Heart right ventricle (tissue), 16 donors: ENCODE results near the gene NOVA2. TPM values are rescaled to one million over a fixed set of nuclear protein-coding genes. Genes with fewer than 3 reads are reported as not detected.

Source experiments
- ATAC-seq, 8 donors: fragments of 200-7000 bp; cut with Tn5 transposase; one replicate each; pipeline ENCODE4 v1.9.1; 2020; ENCODE audit warnings: mild to moderate bottlenecking in 8 of 8, moderate library complexity in 8 of 8, moderate number of reproducible peaks in 1 of 8
- DNase-seq, 2 donors: peaks; one replicate each; pipeline ENCODE4 v3.0.0-alpha.2; 2020
- H3K27ac ChIP-seq, 10 donors: fragments of 200-600 bp; sonication (generic) in 2 of 10; one replicate each; pipeline versions ENCODE4 v1.5.0 to v1.8.0; 2020 to 2022; ENCODE audit warnings: mild to moderate bottlenecking in 3 of 10
- H3K27me3 ChIP-seq, 7 donors: fragments of 200-600 bp; one replicate each; pipeline ENCODE4 v1.8.0; 2021 to 2022; ENCODE audit warnings: mild to moderate bottlenecking in 2 of 7
- H3K36me3 ChIP-seq, 9 donors: fragments of 200-600 bp; sonication (generic) in 1 of 9; one replicate each; pipeline versions ENCODE4 v1.5.0 to v1.8.0; 2020 to 2022; ENCODE audit warnings: mild to moderate bottlenecking in 2 of 9
- H3K4me1 ChIP-seq, 9 donors: fragments of 200-600 bp; sonication (generic) in 1 of 9; one replicate each; pipeline versions ENCODE4 v1.5.0 to v1.8.0; 2020 to 2022; ENCODE audit warnings: mild to moderate bottlenecking in 4 of 9
- H3K4me3 ChIP-seq, 10 donors: fragments of 200-600 bp; sonication (generic) in 2 of 10; one replicate each; pipeline versions ENCODE4 v1.5.0 to v1.8.0; 2020 to 2022; ENCODE audit warnings: mild to moderate bottlenecking in 7 of 10, moderate library complexity in 2 of 10
- H3K9me3 ChIP-seq, 11 donors: fragments of 200-600 bp in 10 of 11; sonication (generic) in 2 of 11; one replicate each; pipeline versions ENCODE4 v1.5.0 to v1.8.0; 2013 to 2022; ENCODE audit warnings: mild to moderate bottlenecking in 2 of 11, control low read depth in 1 of 11, moderate library complexity in 1 of 11
- CTCF ChIP-seq, 9 donors: fragments of 200-600 bp; sonication (generic) in 2 of 9; IDR thresholded peaks; one replicate each; pipeline versions ENCODE4 v1.5.0 to v1.8.0; 2021 to 2022; ENCODE audit warnings: antibody characterized with exemption in 9 of 9, mild to moderate bottlenecking in 5 of 9, moderate library complexity in 1 of 9
- WGBS, 2 donors: extraction: QIAGEN DNeasy Blood & Tissue Kit; methylation state at CpG; one replicate each; pipeline ENCODE4 v1.1.7; 2013; ENCODE audit warnings: inconsistent platforms in 1 of 2; 5-methylcytosine and 5-hydroxymethylcytosine counted together
- intact Hi-C, 10 donors: fragments of 100-400 bp; cut with DNase I; formaldehyde crosslinking; loops; one replicate each; pipeline versions ENCODE4 v1.11.1 to v1.14.2; 2022
- polyA plus RNA-seq, 2 donors: library from polyadenylated mRNA; stranded (reverse); fragments of 200-250 nt; gene quantifications; one replicate each; pipeline ENCODE4 v1.2.3, GENCODE V29; 2013
- total RNA-seq, 10 donors: library from RNA; stranded (reverse); fragmentation: NEBNext Ultra II Directional in 3 of 10; extraction: Animal tissue kit (Norgen Biotek cat#: 25700) in 3 of 10; gene quantifications; one replicate each; pipeline versions ENCODE4 v1.2.1 to v1.2.4, GENCODE V29; 2021 to 2023
- donor health status: Arrhythmogenic right ventricular cardiomyopathy.
- donor health status: ischemic (EF 13 %, LVEDD 7.1; RV severe dilation, severe dysfunction).
- donor health status: healthy with polysubstance abuse.
- donor health status: DM: no; HTN: yes; CAD: no.
- donor health status: DM: no; HTN: no; CAD: no.
- donor health status: ischemic (EF 25% LVEDD 6.9; RV normal size, moderate dysfunction).
- donor health status: ischemic (EF 25% LVEDD 5.7; RV mildly dilated, moderate dysfunction).
- donor health status: healthy.
- donor health status: DM: yes; HTN: yes; CAD: no.
- donor health status: Ischemic cardiomyopathy.
- donor health status: ischemic (EF 35%, LVEDD 5.7; RV mildly dilated, moderate dysfunction).
- donor health status: nonischemic (EF 11% LVEDD 7.7; RV severe dilation, severe dysfunction).
- donor health status: DM: yes; HTN: yes; CAD: no.
- donor health status: PGD.
- donor health status: ischemic (EF 29% LVEDD 5.4; RV normal size, mild dysfunction).
- donor health status: nonischemic (EF 23%, LVEDD 6.1; RV moderate dilation, normal function).

NOVA2 gene
- total and polyA plus RNA-seq, 12 donors = 1.6 to 8.2 (median 5.9) TPM

- Histone ChIP-seq H3K36me3 (peaks cover 0 to 76% (median 5%) of the 10 kb centered on the region in 9 donors), H3K9me3 (no peaks in the 10 kb centered on the region), H3K27me3 (no peaks in the 10 kb centered on the region), H3K4me3 (no peak overlapping the region), H3K27ac (no peak overlapping the region), H3K4me1 (peaks cover 0 to 3% (median 1%) of the 10 kb centered on the region in 9 donors)
- no peak for TF ChIP-seq CTCF (IDR thresholded peaks at IDR 0.05)
- intact Hi-C loops = no loop called here
- ATAC-seq (no peak), DNase-seq (no peak)
- whole genome bisulfite sequencing, 2 donors = 83 to 84% methylated on average over 9 of the region's 9 CpGs
These were observed 78.1 kb downstream of the NOVA2 start for GRCh38 chr19:45895519-45895972.

GRCh38 chr19:45890877-45891276, 82.8 kb downstream of the NOVA2 start:
- Histone ChIP-seq H3K4me1 (peaks cover 0 to 10% (median 5%) of the 10 kb centered on the region in 9 donors), H3K36me3 (peaks cover 0 to 56% (median 0%) of the 10 kb centered on the region in 9 donors), H3K27me3 (no peaks in the 10 kb centered on the region), H3K9me3 (no peaks in the 10 kb centered on the region), H3K27ac (no peak overlapping the region), H3K4me3 (no peak overlapping the region)
- intact Hi-C loops = no loop called here
- DNase-seq (no peak), ATAC-seq (no peak)
- WGBS, 2 donors = 87 to 88% methylated on average over 17 of the region's 17 CpGs
- no peak for TF ChIP-seq CTCF (IDR thresholded peaks at IDR 0.05)

GRCh38 chr19:45889210-45889885, 84.3 kb downstream of the NOVA2 start:
- TF ChIP-seq CTCF (IDR thresholded peaks at IDR 0.05) = no peak
- 69 to 72% methylated on average over 6 of the region's 6 CpGs for WGBS, 2 donors
- no peak for DNase-seq
- no peaks in the 10 kb centered on the region for H3K27me3 ChIP-seq
- H3K27ac ChIP-seq = no peak overlapping the region
- no peaks in the 10 kb centered on the region for H3K9me3 ChIP-seq
- H3K4me3 ChIP-seq = no peak overlapping the region
- intact Hi-C loops = loop anchor here in 1 of 10 donors (10.0 kb wide), 1 partner anchor 75 kb away; the partner anchor contains the start of gene RSPH6A
- peaks cover 0 to 47% (median 0%) of the 10 kb centered on the region in 9 donors for H3K36me3 ChIP-seq
- H3K4me1 ChIP-seq = peaks cover 8 to 22% (median 16%) of the 10 kb centered on the region in 9 donors
- ATAC-seq = no peak

- peak overlapping the region; percentile 56 to 92 (median 80) for H3K4me3 ChIP-seq
- no peak for DNase-seq
- peaks cover 0 to 48% (median 7%) of the 10 kb centered on the region in 9 donors for H3K36me3 ChIP-seq
- no peak for TF ChIP-seq CTCF (IDR thresholded peaks at IDR 0.05)
- WGBS, 2 donors = 40 to 52% methylated on average over 10 of the region's 10 CpGs
- H3K27ac ChIP-seq = peak overlapping the region; percentile 79 to 97 (median 92)
- peak in 1 of 8 donors; percentile 0 for ATAC-seq
- intact Hi-C loops = loop anchor here in 1 of 10 donors (10.0 kb wide), 1 partner anchor 72 kb away; the partner anchor contains the start of gene RSPH6A
- H3K4me1 ChIP-seq = peaks cover 15 to 43% (median 37%) of the 10 kb centered on the region in 9 donors
- H3K9me3 ChIP-seq = no peaks in the 10 kb centered on the region
- no peaks in the 10 kb centered on the region for H3K27me3 ChIP-seq
These were observed 86.4 kb downstream of the NOVA2 start for GRCh38 chr19:45887200-45887710.
